Cardiac septum (tissue), 1 donor: ENCODE results near the gene ELL. TPM values are rescaled to one million over a fixed set of nuclear protein-coding genes. Genes with fewer than 3 reads are reported as not detected.

ENCODE experiments used
- DNase-seq: peaks from one replicate; pipeline ENCODE4 v3.0.0-alpha.2; 2020; ENCODE audit warnings: low spot score
- intact Hi-C: fragments of 100-400 bp; cut with DNase I; formaldehyde crosslinking; loops from one replicate; pipeline ENCODE4 v1.14.0; 2022
- total RNA-seq: library from RNA; stranded (reverse); fragmentation: NEBNext Ultra II Directional; extraction: Animal tissue kit (Norgen Biotek cat#: 25700); gene quantifications from one replicate; pipeline ENCODE4 v1.2.1, GENCODE V29; 2021
- donor health status: DM: no; HTN: no; CAD: no.

ELL gene
- total RNA-seq, 1 donor from 2014 or later: 9.9 TPM

DNA sequence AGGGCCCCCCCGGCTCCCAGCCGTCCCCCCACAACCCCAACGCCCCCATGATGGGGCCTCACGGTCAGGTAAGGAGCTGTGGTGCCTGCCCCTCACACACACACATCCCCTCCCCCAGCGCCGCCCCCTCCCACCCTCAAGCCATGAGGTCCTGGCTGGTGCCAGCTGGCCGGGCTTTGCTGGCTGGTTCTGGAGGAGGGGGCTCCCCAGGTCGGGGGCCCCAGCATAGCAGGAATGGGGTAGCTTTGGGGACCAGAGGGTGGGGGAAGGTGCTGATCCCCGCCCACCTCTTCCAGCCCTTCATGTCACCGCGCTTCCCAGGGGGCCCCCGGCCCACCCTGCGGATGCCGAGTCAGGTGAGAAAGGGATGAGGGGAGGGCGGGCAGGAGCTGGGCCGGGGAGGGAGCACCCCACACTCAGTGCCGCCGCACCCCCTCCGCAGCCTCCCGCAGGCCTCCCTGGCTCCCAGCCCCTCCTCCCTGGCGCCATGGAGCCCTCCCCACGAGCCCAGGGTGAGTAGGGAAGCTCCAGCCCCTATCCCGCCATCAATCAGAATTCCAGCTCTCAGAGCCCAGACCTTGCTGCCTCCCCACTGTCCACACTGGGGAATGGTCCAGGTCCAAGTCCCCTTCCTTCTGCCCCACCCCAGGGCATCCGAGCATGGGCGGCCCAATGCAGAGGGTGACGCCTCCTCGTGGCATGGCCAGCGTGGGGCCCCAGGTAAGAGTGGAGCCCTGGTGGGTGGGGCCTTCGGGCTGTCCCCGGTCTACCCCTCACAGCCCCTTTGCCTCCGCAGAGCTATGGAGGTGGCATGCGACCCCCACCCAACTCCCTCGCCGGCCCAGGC is 90.3 kb downstream of the ELL start:
- intact Hi-C loops: no loop called here
- DNase-seq: no peak

DNA sequence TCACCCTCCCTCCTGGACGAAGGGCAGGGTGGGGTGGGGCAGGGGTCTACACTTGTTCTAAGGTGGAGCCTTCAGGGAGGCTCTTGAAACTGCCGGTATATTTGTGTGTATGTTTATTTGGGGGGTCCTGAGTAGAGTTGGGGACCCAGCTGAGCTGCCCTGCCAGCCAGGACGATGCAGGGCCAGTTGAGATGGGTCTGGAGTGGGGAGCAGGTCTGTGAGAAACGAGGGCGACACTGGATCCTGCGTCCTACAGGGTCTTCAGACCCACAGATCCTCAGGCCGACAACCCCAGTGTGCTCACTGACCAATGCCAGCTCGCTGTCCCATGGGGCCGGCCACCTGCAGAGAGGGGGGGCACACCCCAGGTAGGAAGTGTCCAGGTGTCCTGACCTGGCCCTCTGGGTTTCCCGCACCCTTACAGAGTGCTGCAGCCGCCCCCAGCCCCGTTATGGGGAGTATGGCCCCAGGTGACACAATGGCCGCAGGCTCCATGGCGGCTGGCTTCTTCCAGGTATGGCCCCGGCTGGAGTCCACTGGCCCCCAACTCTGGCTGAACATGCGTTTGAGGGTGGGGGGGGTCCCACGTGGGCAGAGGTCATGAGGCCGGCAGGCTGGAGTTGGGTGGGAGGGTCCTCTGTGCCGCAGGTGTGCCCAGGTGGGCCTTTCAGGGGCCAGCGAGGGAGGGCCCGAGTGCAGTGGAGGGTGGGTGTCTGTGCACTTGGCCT is 91.3 kb downstream of the ELL start:
- no peak for DNase-seq
- intact Hi-C loops: no loop called here

DNA sequence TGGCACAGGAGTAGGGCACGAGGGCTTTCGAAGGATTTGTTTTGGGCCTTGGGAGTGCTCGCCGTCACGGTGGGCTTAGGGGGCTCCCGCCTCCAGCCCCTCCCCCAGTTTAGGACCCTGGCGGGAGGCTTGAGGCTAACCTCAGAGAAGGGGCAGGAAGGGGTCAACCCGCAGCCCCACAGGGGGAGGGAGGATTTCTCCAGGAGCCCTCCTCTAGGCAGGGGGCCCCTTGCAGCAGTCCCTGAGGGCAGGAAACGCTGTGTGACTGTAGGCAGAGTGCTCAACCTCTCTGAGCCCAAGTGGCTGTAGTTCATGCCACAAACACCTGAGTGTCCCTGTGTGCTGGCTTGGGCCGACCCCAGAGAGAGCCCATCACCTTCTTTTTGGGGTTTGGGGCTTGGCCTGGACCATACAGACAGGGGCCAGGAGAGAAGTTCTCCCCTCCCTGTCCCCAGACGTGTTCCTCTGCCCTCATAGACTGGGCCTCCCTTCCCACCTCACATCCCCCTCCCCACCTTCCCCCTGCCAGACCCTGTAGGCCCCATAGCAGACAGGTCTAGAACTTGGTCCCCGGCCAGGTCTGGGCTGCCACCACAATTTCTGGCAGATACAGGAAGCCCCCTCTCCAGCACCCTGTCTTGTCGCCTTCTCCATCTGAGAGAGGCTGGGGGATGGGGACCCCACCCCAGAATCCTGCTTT is 92.0 kb downstream of the ELL start:
- no peak for DNase-seq
- intact Hi-C loops: no loop called here

DNA sequence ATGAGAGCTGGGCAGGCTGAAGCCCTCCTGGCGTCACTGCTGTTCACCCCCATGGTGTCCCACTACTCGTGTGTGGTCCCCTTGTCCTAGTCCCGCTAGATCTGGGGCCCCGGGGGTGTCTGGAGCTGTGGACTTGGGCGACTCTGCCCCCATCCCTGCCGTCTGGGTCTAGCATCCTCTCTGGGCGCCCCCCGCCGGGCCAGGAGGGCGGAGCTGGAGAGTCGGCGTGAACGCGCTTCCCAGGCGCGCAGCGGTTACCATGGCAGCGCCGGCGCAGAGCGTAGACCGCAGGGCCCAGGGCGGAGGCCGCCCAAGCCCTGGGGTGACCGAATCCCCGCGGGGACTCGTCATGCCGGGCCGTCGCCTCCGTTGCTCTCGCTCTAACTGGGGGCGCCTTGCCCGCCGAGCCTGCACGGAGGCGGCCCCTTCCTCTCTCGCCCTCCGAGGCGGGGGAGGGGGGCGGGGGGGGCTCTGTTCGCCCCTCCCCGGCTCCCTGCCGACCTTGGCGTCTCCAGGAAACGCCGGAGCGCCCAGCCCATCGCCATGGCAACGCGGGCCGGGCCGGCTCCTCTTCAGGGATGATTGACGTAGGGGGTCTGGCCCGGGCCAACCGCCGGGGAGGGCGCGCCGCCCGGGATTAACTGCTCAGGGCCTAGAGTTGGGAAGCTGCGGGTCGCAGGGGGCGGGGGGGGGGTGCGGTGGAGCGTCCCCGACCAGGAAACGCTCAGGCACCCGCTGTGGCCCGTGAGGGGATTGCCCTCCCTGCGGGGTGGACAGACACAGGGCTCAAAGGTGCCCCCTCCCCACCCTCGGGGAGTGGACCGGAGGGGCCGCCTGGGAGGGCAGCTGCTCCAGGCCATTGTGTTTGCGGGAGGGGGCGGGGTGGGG is 92.8 kb downstream of the ELL start:
- DNase-seq: peak; percentile 84
- intact Hi-C loops: no loop called here

DNA sequence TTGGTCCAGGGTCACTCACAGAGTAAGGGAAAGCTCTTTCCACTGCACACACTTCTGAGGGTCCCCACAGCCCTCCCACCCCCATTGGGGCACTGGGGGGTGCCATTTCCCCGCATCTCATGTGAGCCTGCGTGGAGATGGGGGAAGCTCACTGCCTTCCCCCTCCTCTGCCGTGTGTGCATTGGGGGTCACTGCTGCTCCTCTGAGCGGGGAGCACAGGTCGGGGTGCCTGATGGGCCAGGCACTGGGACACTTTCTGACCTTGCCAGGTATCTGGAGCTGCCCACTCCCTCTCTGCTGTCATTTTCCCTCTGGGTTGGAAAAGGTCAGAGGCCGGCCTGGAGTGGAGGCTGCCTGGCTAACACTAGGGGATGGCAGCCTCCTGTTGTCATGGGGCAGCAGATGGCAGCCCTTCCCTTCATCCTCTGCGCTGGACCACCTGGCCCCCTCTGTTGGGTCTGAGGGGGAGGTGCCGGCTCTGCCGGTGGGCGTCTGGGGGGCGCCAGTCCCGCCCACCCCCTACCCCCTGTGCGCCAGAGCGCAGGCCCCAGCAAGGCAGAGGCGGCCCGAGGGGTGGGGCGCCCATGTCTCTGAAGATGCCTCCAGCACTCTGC is 93.6 kb downstream of the ELL start:
- DNase-seq: no peak
- intact Hi-C loops: no loop called here

DNA sequence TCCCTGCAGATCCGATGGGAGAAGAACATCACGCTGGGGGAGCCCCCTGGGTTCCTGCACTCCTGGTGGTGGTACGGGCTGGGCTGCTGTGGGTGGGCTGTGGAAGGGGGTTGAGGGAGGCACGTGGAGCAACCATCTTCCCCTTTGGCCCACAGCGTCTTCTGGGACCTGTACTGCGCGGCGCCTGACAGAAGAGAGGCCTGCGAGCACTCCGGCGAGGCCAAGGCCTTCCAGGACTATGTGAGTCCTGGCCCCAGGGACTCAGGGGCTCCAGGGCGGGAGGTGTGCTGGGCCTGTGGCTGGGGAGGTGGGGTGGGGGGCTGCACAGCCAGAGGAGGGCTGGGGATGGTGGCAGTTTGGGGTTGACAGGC is 94.1 kb downstream of the ELL start:
- no peak for DNase-seq
- intact Hi-C loops: no loop called here

DNA sequence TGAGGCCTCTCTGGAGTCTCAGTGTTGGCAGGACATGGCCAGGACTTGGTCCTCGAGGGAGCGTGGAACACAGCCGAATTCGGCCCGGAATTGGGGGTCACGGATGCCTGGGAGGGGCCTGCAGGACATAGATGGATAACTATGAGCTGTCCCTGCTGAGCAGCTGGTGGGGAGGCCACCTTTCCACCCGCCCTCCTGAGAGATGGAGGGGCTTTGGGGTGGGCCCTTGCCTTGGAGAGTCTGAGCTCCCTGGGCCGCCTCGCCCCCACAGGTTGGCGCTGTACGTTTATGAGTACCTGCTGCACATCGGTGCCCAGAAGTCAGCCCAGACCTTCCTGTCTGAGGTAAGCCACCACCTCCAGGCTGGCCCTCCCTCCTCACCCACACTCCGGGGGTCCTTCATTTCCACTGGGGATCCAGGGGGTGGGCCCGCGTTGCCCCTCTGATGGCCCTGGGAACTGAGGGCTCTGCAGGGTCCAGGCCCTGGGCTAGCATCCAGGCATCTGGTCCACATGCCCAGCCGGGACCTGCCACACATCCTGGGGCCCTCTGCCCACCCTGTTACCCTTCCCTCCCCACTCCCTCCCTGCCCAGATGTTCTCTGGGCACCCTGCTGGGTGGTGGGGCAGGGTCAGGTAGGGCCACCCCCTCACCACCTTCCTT is 94.7 kb downstream of the ELL start:
- no peak for DNase-seq
- intact Hi-C loops: no loop called here

DNA sequence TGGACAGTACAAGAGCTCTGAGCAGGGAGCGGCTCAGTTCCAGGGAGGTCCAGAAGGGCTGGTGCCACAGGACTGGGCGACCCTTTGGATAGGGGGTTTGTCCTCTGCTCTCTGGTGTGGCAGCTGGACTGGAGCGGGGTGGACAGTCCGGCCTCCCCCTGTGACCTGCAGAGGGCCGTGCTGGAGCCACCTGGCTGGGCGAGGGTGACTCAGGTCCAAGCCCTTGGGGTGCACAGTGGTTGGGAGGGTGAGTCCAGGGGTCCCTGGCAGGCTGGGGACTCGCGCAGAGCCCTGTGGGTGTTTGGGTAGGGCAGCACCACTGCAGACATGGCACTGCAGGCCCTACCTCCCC is 95.5 kb downstream of the ELL start:
- intact Hi-C loops: no loop called here
- DNase-seq: no peak

DNA sequence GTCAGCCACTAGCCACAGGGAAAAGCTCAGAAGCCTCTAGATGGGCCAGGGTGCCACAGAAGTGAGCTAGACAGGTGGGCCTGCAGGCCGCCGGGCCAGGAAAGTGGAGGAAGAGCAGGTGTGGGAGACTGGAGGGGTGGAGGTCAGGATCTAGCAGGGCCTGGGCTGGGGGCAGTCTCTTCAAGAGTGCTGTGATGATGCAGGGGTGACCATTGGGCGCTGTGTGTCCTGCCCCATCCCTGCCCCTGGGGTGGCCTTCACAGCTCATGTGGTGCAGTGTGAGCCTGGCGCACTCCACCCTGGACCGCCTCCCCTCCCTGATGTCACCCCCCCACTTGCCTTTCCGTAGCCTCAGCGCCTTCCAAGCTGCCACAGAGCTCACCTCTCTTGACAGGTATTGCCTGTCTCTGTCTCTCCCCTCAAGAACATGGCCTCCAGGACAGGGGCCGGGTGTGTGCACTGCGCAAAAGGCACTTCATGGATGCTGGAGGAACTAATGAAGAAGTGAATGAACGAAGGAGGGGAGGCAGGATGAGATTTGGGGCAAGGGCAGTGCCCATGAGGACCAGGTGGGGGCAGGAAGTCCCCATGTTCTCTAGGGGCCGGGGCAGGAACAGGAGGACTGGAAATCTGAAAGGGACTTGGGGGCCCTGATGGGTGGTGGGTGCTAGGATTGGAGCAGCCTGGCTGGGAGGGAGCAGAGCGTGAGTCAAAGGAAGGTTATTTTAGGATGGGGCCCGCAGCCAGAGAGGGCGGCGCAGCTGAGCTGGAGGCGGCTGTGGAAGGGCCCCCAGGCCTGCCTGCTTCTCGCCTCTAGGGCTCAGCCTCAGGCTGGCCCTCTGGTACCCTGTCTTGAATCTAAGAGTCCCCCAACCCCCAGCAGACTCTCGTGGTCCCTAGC is 96.1 kb downstream of the ELL start:
- peak; percentile 85 for DNase-seq
- intact Hi-C loops: no loop called here

DNA sequence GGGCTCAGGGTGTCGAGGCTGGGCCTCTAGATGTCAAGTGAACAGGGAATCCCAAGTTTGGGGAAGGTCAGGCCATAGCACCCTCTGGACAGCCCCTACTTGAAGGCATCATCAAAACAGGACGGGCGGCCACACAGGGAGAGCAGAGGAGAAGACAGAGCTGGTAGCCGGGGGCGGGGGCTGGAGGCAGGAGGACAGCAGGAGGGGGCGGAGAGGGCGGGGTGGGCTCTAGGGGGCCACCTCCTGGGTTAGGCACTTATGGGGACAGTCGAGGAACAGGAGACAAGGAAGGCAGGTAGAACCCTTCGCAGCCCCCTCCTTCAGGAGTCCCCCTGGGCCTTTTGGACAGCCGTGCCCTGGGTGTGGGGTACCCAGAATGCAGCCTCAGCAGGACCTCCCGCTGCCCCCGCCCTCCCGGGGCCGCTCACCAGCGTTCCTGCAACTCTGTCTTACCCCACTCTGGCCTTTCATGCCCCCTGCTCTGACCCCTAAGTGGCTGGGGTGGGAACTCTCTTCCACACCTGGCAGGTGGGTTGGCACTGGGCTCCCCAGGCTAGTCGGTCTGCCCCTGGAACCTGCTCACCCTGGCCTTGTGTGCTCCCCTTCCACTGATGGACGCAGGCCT is 96.9 kb downstream of the ELL start:
- intact Hi-C loops: no loop called here
- no peak for DNase-seq

DNA sequence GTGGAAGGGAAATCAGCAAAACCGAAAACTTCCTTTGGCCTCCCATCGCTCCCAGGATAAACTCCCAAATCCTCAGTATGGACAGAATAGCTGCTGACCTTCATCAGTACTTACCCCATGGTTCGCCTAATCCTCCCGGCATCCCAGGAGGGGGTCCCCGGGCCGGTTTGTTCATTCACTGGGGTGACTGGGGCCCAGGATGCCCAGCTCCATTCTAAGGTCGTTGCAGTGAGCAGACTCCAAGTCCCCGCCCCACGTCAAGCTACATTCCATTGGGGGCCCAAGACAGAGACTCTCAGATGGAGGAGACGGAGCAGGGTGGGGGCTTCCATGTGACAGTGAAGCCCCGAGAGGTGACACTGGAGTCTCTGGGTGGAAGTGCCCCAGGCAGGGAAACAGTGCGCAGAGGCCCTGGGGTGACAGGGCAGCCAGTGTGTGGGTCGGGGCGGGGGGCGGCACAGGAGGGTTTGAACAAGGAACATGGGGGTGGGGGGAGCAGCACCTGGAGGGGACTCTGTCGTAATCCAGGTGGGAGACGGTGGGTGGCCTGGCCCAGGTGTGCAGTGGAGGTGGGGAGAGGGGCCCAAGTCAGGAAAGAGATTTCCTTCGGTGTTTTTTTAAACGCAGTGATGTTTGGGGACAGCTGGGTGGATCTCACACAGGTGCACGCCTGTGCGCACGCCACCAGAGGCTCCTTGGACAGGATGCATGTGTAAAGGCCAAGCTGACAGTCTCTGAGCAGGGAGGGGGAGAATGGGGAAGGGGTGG is 97.6 kb downstream of the ELL start:
- intact Hi-C loops: no loop called here
- DNase-seq: no peak

DNA sequence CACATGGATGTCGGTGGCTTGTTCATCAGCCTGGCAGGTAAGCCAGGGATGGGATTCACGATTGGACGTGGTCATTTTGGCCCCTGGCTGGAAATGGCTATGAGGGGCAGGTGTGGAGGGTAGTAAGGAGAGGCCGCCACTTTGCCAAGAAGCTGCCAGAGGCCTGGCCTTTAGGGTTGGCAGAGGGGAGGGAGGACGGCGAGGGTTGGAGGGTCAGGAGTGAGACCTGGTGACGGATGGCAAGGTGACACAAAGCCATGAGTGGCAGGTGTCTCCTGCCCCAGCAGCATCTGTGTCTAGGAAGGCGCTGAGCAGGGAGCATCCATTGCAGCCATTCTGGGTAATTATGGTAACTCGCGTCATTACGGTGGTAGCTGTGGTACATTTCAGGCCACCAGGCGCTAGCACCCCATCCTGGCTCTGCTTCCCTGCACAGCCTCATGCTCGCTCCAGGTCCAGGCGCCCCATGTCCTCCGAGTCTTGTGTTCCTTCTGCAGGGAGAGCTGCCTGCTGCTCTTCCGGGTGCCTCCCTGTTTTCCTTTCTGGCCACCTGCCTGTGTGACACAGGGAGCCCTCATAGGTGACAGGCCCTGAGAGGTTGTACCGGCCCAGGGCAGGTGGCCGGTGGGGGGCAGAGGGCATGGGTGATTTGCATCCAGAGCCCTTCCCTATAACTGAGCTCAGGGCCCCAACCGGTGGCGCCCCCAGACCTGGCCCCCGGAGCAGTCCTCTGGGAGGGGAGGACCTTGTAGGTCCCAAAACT is 98.4 kb downstream of the ELL start:
- intact Hi-C loops: no loop called here
- DNase-seq: no peak

DNA sequence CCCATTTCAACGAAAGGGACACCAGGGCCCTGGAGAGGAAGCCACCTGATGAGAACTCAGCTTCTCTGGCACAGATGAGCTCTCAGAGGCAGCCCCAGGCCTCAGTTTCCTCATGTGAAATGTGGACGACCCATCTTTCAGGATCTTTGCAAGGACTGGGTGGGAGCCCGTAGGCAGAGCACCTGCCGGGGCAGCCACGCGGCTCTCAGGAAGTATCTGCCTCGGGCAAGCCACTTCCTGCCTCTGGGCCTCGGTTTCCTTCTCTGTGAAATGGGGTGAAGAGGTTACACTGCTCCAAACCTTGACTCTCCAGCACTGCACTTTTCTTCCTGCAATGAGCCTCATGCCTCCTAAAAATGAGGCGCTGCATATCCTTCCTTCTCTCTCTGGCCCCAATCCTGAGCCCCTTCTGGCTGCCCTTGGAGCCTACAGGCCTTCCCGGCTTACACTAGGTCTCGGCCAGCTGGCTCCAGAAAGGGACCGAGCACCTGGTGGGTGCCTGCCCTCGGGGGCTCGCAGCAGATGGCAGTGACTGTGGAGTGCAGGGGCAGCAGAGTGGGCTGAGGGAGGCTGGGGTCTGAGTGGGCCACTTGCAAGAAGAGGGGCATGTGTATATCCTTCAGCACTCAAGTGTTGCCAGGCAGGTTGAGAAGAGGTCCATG is 99.2 kb downstream of the ELL start:
- no peak for DNase-seq
- intact Hi-C loops: no loop called here

DNA sequence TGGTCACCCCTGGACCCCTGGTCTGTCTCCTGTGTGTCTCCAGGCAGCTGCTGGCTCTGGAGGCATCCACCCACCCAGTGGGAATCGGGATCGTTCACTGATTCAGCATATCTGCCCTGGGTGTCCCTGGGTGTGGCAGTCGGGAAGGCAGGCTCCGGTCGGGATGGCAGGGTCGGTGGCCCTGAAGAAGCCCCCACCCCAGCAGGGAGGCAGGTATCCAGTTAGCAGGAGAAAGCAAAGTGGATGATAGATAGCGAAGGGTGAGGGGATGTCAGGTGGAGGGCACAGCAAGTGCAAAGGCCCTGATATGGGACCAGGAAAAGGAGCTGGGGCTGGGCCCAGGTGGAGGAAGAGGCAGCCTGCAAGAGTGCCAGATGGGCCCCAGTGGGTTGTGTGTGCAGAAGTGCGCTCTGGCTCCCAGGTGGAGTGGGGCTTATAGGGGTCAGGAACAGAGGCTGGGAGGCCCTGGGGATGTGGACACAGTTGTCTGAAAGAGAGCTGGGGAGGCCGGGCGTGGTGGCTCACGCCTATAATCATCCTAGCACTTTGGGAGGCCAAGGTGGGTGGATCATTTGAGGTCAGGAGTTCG is 100.4 kb downstream of the ELL start:
- intact Hi-C loops: no loop called here
- DNase-seq: no peak

DNA sequence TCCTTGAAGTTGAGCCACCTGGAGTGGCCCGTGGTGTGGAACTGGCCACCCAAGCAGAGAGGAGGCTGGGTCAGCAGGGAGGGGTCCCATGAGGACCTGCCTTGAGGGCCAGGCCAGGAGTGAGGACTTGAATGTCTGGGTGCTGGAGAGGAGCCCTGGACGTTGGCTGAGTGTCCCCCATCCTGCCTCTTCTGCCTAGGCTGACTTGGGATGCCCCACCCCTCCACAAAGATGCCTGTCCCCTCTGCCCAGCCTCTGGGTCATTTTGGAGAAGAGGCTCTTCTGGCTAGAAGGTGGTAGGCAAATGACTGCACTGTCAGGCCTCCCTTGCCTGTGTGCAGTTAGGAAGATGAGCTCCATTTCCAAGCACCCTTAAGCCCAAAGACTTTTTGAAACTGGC is 100.9 kb downstream of the ELL start:
- intact Hi-C loops: no loop called here
- DNase-seq: no peak
